HEK293 (cell line): Measurements from ENCODE around the gene ECT2L.
A peak's percentile ranks its signal among the peaks of the same experiment; 100 is the strongest.

Source experiments
- ATF2 ChIP-seq: fragments of 450-650 bp; formaldehyde crosslinking; IDR thresholded peaks from 2 replicates; pipeline ENCODE4 v1.5.1; 2016; ENCODE audit warnings: missing biosample characterization, missing genetic modification characterization, low read depth
- BCL11A ChIP-seq: fragments of 450-650 bp; formaldehyde crosslinking; IDR thresholded peaks from 2 replicates; pipeline ENCODE4 v1.5.1; 2016; ENCODE audit warnings: low read depth, missing biosample characterization, missing genetic modification characterization
- FEZF1 ChIP-seq: fragments of 450-650 bp; formaldehyde crosslinking; IDR thresholded peaks from 2 replicates; pipeline ENCODE4 v1.5.1; 2016; ENCODE audit warnings: missing biosample characterization, missing genetic modification characterization
- HOXD13 ChIP-seq: sonication (generic); formaldehyde crosslinking; IDR thresholded peaks from 2 replicates; pipeline ENCODE4 v1.8.0; 2022; ENCODE audit warnings: missing genetic modification reagents, borderline replicate concordance
- KLF10 ChIP-seq: fragments of 450-650 bp; IDR thresholded peaks from 2 replicates; pipeline ENCODE4 v1.5.1; 2018; ENCODE audit warnings: missing biosample characterization, mild to moderate bottlenecking, missing genetic modification characterization
- PRDM1 ChIP-seq: fragments of 450-650 bp; formaldehyde crosslinking; IDR thresholded peaks from 2 replicates; pipeline ENCODE4; 2016; ENCODE audit warnings: missing biosample characterization, missing genetic modification characterization
- PRDM4 ChIP-seq: fragments of 450-650 bp; formaldehyde crosslinking; IDR thresholded peaks from 2 replicates; pipeline ENCODE4 v1.5.1; 2017; ENCODE audit warnings: missing biosample characterization, missing genetic modification characterization
- SP7 ChIP-seq: fragments of 450-650 bp; formaldehyde crosslinking; IDR thresholded peaks from 2 replicates; pipeline ENCODE4 v1.5.1; 2016; ENCODE audit warnings: missing biosample characterization, missing genetic modification characterization
- TCF7L2 ChIP-seq: IDR thresholded peaks from 2 replicates; pipeline ENCODE4 v1.6.1; 2011; ENCODE audit warnings: low read depth, mild to moderate bottlenecking, inconsistent platforms, low read length, moderate library complexity, borderline replicate concordance
- WT1 ChIP-seq: fragments of 450-650 bp; formaldehyde crosslinking; IDR thresholded peaks from 2 replicates; pipeline ENCODE4 v1.5.1; 2016; ENCODE audit warnings: missing biosample characterization, missing genetic modification characterization
- ZBTB10 ChIP-seq: fragments of 450-650 bp; formaldehyde crosslinking; IDR thresholded peaks from 2 replicates; pipeline ENCODE4 v1.5.1; 2016; ENCODE audit warnings: missing biosample characterization, missing genetic modification characterization
- ZBTB21 ChIP-seq: fragments of 450-650 bp; formaldehyde crosslinking; IDR thresholded peaks from 2 replicates; pipeline ENCODE4 v1.5.1; 2017; ENCODE audit warnings: missing biosample characterization, missing genetic modification characterization
- ZBTB44 ChIP-seq: fragments of 450-650 bp; IDR thresholded peaks from 2 replicates; pipeline ENCODE4 v1.5.1; 2018; ENCODE audit warnings: missing biosample characterization, mild to moderate bottlenecking, missing genetic modification characterization
- ZNF121 ChIP-seq: fragments of 450-650 bp; formaldehyde crosslinking; IDR thresholded peaks from 2 replicates; pipeline ENCODE4 v1.5.1; 2016; ENCODE audit warnings: missing biosample characterization, missing genetic modification characterization
- ZNF174 ChIP-seq: fragments of 450-650 bp; formaldehyde crosslinking; IDR thresholded peaks from 2 replicates; pipeline ENCODE4 v1.5.0; 2017; ENCODE audit warnings: missing biosample characterization, mild to moderate bottlenecking, missing genetic modification characterization
- ZNF214 ChIP-seq: fragments of 450-650 bp; formaldehyde crosslinking; IDR thresholded peaks from 2 replicates; pipeline ENCODE4 v1.5.1; 2017; ENCODE audit warnings: missing biosample characterization, mild to moderate bottlenecking, missing genetic modification characterization, borderline replicate concordance
- ZNF248 ChIP-seq: fragments of 450-650 bp; formaldehyde crosslinking; IDR thresholded peaks from 2 replicates; pipeline ENCODE4 v1.5.1; 2017; ENCODE audit warnings: missing biosample characterization, missing genetic modification characterization
- ZNF341 ChIP-seq: fragments of 450-650 bp; formaldehyde crosslinking; IDR thresholded peaks from 2 replicates; pipeline ENCODE4; 2016; ENCODE audit warnings: low read depth, missing biosample characterization, missing genetic modification characterization
- ZNF404 ChIP-seq: fragments of 450-650 bp; formaldehyde crosslinking; IDR thresholded peaks from 2 replicates; pipeline ENCODE4 v1.5.1; 2017; ENCODE audit warnings: missing biosample characterization, missing genetic modification characterization
- ZNF501 ChIP-seq: fragments of 450-650 bp; formaldehyde crosslinking; IDR thresholded peaks from 2 replicates; pipeline ENCODE4 v1.5.1; 2016; ENCODE audit warnings: missing biosample characterization, missing genetic modification characterization
- ZNF596 ChIP-seq: fragments of 450-650 bp; IDR thresholded peaks from 2 replicates; pipeline ENCODE4 v1.5.0; 2018; ENCODE audit warnings: missing biosample characterization, mild to moderate bottlenecking, missing genetic modification characterization, moderate library complexity
- ZNF621 ChIP-seq: fragments of 450-650 bp; formaldehyde crosslinking; IDR thresholded peaks from 2 replicates; pipeline ENCODE4 v1.5.1; 2017; ENCODE audit warnings: missing biosample characterization, missing genetic modification characterization
- ZNF76 ChIP-seq: fragments of 450-650 bp; formaldehyde crosslinking; IDR thresholded peaks from 2 replicates; pipeline ENCODE4; 2016; ENCODE audit warnings: low read depth, missing biosample characterization, missing genetic modification characterization, borderline replicate concordance
- ZNF768 ChIP-seq: fragments of 450-650 bp; formaldehyde crosslinking; IDR thresholded peaks from 2 replicates; pipeline ENCODE4 v1.5.1; 2018; ENCODE audit warnings: missing biosample characterization, mild to moderate bottlenecking, missing genetic modification characterization
- ZNF785 ChIP-seq: fragments of 450-650 bp; formaldehyde crosslinking; IDR thresholded peaks from 2 replicates; pipeline ENCODE4 v1.5.1; 2016; ENCODE audit warnings: missing biosample characterization, missing genetic modification characterization
- ZSCAN16 ChIP-seq: fragments of 450-650 bp; formaldehyde crosslinking; IDR thresholded peaks from 2 replicates; pipeline ENCODE4 v1.5.1; 2016; ENCODE audit warnings: missing biosample characterization, missing genetic modification characterization
- TF ChIP-seq, protein P1 (sequence below): fragments of 450-650 bp; formaldehyde crosslinking; IDR thresholded peaks from 2 replicates; pipeline ENCODE4 v1.5.1; 2017; ENCODE audit warnings: missing biosample characterization, missing genetic modification characterization
- TF ChIP-seq, protein P2 (sequence below): fragments of 450-650 bp; formaldehyde crosslinking; IDR thresholded peaks from 2 replicates; pipeline ENCODE4 v1.5.1; 2016; ENCODE audit warnings: missing biosample characterization, missing genetic modification characterization
- TF ChIP-seq, protein P3 (sequence below): fragments of 450-650 bp; formaldehyde crosslinking; IDR thresholded peaks from 2 replicates; pipeline ENCODE4 v1.5.1; 2016; ENCODE audit warnings: missing biosample characterization, missing genetic modification characterization

ECT2L gene

GRCh38 chr6:138814179-138814834 is 18.4 kb downstream of the ECT2L start (continued):
- TF ChIP-seq, protein P1, sequence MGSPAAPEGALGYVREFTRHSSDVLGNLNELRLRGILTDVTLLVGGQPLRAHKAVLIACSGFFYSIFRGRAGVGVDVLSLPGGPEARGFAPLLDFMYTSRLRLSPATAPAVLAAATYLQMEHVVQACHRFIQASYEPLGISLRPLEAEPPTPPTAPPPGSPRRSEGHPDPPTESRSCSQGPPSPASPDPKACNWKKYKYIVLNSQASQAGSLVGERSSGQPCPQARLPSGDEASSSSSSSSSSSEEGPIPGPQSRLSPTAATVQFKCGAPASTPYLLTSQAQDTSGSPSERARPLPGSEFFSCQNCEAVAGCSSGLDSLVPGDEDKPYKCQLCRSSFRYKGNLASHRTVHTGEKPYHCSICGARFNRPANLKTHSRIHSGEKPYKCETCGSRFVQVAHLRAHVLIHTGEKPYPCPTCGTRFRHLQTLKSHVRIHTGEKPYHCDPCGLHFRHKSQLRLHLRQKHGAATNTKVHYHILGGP, result peak; percentile 64
- peak; percentile 80 for TF ChIP-seq ZBTB44
- no peak for TF ChIP-seq ZBTB21 (tag by site-specific recombination)
- TF ChIP-seq ZNF621 (tag by site-specific recombination), result no peak
- no peak for TF ChIP-seq ZNF214 (tag by site-specific recombination)
- TF ChIP-seq ZNF596 (tag by site-specific recombination), result peak; percentile 68; the same call in 1 of the 2 replicates
- TF ChIP-seq ZNF76 (tag by site-specific recombination), result 0 out of 2 replicates have a peak, but pooled peaks have one; percentile 32
- TF ChIP-seq ZSCAN16 (tag by site-specific recombination), result no peak
- TF ChIP-seq SP7, result peak; percentile 93
- TF ChIP-seq, protein P2, sequence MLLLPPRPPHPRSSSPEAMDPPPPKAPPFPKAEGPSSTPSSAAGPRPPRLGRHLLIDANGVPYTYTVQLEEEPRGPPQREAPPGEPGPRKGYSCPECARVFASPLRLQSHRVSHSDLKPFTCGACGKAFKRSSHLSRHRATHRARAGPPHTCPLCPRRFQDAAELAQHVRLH (tag by site-specific recombination), result no peak
- TF ChIP-seq ZNF174 (tag by site-specific recombination), result no peak
- peak; percentile 57 for TF ChIP-seq PRDM1 (tag by site-specific recombination)
- TF ChIP-seq FEZF1, result peak; percentile 72
- TF ChIP-seq, protein P3, sequence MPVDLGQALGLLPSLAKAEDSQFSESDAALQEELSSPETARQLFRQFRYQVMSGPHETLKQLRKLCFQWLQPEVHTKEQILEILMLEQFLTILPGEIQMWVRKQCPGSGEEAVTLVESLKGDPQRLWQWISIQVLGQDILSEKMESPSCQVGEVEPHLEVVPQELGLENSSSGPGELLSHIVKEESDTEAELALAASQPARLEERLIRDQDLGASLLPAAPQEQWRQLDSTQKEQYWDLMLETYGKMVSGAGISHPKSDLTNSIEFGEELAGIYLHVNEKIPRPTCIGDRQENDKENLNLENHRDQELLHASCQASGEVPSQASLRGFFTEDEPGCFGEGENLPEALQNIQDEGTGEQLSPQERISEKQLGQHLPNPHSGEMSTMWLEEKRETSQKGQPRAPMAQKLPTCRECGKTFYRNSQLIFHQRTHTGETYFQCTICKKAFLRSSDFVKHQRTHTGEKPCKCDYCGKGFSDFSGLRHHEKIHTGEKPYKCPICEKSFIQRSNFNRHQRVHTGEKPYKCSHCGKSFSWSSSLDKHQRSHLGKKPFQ (tag by site-specific recombination), result 0 out of 2 replicates have a peak, but pooled peaks have one; percentile 23
- TF ChIP-seq ZNF785 (tag by site-specific recombination), result no peak
- 0 out of 2 replicates have a peak, but pooled peaks have one; percentile 18 for TF ChIP-seq BCL11A
- TF ChIP-seq ZNF768 (tag by site-specific recombination), result no peak
- no peak for TF ChIP-seq ZNF121 (tag by site-specific recombination)
- TF ChIP-seq KLF10 (tag by site-specific recombination), result peak; percentile 63
- no peak for TF ChIP-seq ATF2 (tag by site-specific recombination)
- TF ChIP-seq ZNF501 (tag by site-specific recombination), result no peak
- TF ChIP-seq HOXD13 (CRISPR knock-in tag), result no peak
- TF ChIP-seq TCF7L2, result peak; percentile 24; the same call in 1 of the 2 replicates
- TF ChIP-seq ZNF248 (tag by site-specific recombination), result no peak
- no peak for TF ChIP-seq ZNF404 (tag by site-specific recombination)
- no peak for TF ChIP-seq PRDM4 (tag by site-specific recombination)
- TF ChIP-seq ZNF341 (tag by site-specific recombination), result 0 out of 2 replicates have a peak, but pooled peaks have one; percentile 16
- TF ChIP-seq WT1 (tag by site-specific recombination), result peak; percentile 98
- TF ChIP-seq ZBTB10, result no peak
